ENCODE results near the gene CLEC4C.

DNA sequence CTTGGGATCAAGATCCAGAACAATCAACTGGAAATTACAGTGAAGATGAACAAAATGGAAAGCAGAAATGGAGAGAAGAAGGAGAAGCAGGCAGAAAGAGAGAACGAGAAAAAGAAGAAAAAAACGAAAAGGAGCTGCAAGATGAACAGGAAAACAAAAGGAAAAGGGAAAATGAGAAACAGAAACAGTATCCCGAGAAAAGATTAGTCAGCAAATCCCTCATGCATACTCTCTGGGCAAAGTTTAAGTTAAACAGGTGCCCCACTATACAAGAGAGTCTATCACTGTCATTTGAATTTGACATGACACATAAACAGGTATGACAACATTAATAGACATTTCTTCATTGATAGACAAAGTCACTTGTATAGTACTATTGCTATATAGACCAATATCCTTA lies 22.8 kb upstream of the CLEC4C start:
- TF ChIP-seq POLR2A (IDR thresholded peaks at IDR 0.05) = no peak
- TF ChIP-seq, protein P1, sequence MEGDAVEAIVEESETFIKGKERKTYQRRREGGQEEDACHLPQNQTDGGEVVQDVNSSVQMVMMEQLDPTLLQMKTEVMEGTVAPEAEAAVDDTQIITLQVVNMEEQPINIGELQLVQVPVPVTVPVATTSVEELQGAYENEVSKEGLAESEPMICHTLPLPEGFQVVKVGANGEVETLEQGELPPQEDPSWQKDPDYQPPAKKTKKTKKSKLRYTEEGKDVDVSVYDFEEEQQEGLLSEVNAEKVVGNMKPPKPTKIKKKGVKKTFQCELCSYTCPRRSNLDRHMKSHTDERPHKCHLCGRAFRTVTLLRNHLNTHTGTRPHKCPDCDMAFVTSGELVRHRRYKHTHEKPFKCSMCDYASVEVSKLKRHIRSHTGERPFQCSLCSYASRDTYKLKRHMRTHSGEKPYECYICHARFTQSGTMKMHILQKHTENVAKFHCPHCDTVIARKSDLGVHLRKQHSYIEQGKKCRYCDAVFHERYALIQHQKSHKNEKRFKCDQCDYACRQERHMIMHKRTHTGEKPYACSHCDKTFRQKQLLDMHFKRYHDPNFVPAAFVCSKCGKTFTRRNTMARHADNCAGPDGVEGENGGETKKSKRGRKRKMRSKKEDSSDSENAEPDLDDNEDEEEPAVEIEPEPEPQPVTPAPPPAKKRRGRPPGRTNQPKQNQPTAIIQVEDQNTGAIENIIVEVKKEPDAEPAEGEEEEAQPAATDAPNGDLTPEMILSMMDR (IDR thresholded peaks at IDR 0.05) = no peak
